GM23338 (cell line): Measurements from ENCODE around the gene CAMK1. TPM values are rescaled to one million over a fixed set of nuclear protein-coding genes. Genes with fewer than 3 reads are reported as not detected.

Experiments
- ATAC-seq: fragments of 200-7000 bp; cut with Tn5 transposase; 3 replicates; pipeline ENCODE4 v1.9.1; 2020
- DNase-seq: peaks from one replicate; pipeline ENCODE4 v3.0.0-alpha.2; 2015; ENCODE audit warnings: low spot score
- H2AFZ ChIP-seq: fragments of 200-600 bp; sonication (generic); 2 replicates; pipeline ENCODE4 v1.8.0; 2016; ENCODE audit warnings: antibody characterized with exemption, mild to moderate bottlenecking, moderate library complexity
- H3F3A ChIP-seq: fragments of 200-600 bp; sonication (generic); replicated peaks from 2 replicates; pipeline ENCODE4 v1.8.0; 2017; ENCODE audit warnings: antibody characterized with exemption, mixed run types, low read depth
- H3K27ac ChIP-seq: fragments of 200-600 bp; sonication (generic); 2 replicates; pipeline ENCODE4 v1.6.1; 2016; ENCODE audit warnings: low read depth
- H3K27me3 ChIP-seq: fragments of 200-600 bp; sonication (generic); 2 replicates; pipeline ENCODE4 v1.8.0; 2016; ENCODE audit warnings: mild to moderate bottlenecking, mixed run types, moderate library complexity; ENCODE audit not compliant: insufficient read depth
- H3K36me3 ChIP-seq: fragments of 200-600 bp; sonication (generic); 2 replicates; pipeline ENCODE4 v1.8.0; 2016; ENCODE audit warnings: mild to moderate bottlenecking; ENCODE audit not compliant: insufficient read depth
- H3K4me1 ChIP-seq: fragments of 200-600 bp; sonication (generic); 2 replicates; pipeline ENCODE4 v1.8.0; 2016; ENCODE audit warnings: mild to moderate bottlenecking, moderate library complexity; ENCODE audit not compliant: insufficient read depth
- H3K4me2 ChIP-seq: fragments of 200-600 bp; sonication (generic); 2 replicates; pipeline ENCODE4 v1.7.1; 2017; ENCODE audit warnings: mixed run types
- H3K4me3 ChIP-seq: fragments of 200-600 bp; sonication (generic); 2 replicates; pipeline ENCODE4 v1.6.1; 2016; ENCODE audit warnings: mixed run types
- H3K79me2 ChIP-seq: fragments of 200-600 bp; sonication (generic); replicated peaks from 2 replicates; pipeline ENCODE4 v1.8.0; 2017; ENCODE audit warnings: mild to moderate bottlenecking; ENCODE audit not compliant: insufficient read depth
- H3K9me2 ChIP-seq: fragments of 200-600 bp; sonication (generic); 2 replicates; pipeline ENCODE4 v1.8.0; 2017; ENCODE audit not compliant: insufficient read depth
- H4K20me1 ChIP-seq: fragments of 200-600 bp; sonication (generic); replicated peaks from 2 replicates; pipeline ENCODE4 v1.8.0; 2017; ENCODE audit warnings: mild to moderate bottlenecking; ENCODE audit not compliant: insufficient read depth
- H3K27ac Mint-ChIP-seq: 2 replicates; pipeline ENCODE4 v1.8.0; 2020; ENCODE audit warnings: inconsistent platforms, mild to moderate bottlenecking, moderate library complexity, mixed read lengths
- H3K27me3 Mint-ChIP-seq: 3 replicates; pipeline ENCODE4 v1.8.0; 2022; ENCODE audit warnings: low read depth, mild to moderate bottlenecking, moderate library complexity, mixed read lengths, inconsistent platforms; ENCODE audit not compliant: insufficient read depth, poor library complexity
- H3K36me3 Mint-ChIP-seq: 3 replicates; pipeline ENCODE4 v1.8.0; 2021; ENCODE audit warnings: low read depth, mild to moderate bottlenecking, inconsistent platforms, moderate library complexity, mixed read lengths
- H3K4me1 Mint-ChIP-seq: 3 replicates; pipeline ENCODE4 v1.8.0; 2020; ENCODE audit warnings: mild to moderate bottlenecking, inconsistent platforms, mixed read lengths
- H3K4me3 Mint-ChIP-seq: 3 replicates; pipeline ENCODE4 v1.8.0; 2021; ENCODE audit warnings: moderate library complexity, mild to moderate bottlenecking, inconsistent platforms, mixed read lengths
- H3K9me3 Mint-ChIP-seq: 3 replicates; pipeline ENCODE4 v1.8.0; 2020; ENCODE audit warnings: moderate library complexity, mild to moderate bottlenecking, inconsistent platforms, mixed read lengths
- CREB1 ChIP-seq: fragments of 250-450 bp; sonication (Bioruptor Pico); IDR thresholded peaks from 2 replicates; pipeline ENCODE4 v1.5.0; 2020; ENCODE audit warnings: low read depth, mild to moderate bottlenecking, moderate library complexity
- CTCF ChIP-seq, 2 experiments: fragments of 200-600 bp in 1 of 2; sonication (generic) in 1 of 2; conservative IDR thresholded peaks; 2 replicates each; pipeline versions ENCODE4 v1.5.1 to v1.6.1; 2016 to 2017; ENCODE audit warnings: antibody characterized with exemption in 2 of 2, low read depth in 2 of 2, mild to moderate bottlenecking in 2 of 2, moderate library complexity in 1 of 2
- ETS1 ChIP-seq: IDR thresholded peaks from 2 replicates; pipeline ENCODE4 v1.6.1; 2016; ENCODE audit warnings: antibody characterized with exemption
- EZH2 ChIP-seq: fragments of 200-600 bp; sonication (generic); IDR thresholded peaks from one replicate; pipeline ENCODE4 v1.8.0; 2017; ENCODE audit warnings: antibody characterized with exemption, mild to moderate bottlenecking, low read depth; ENCODE audit not compliant: unreplicated experiment
- EZH2phosphoT487 ChIP-seq: fragments of 200-600 bp; sonication (generic); IDR thresholded peaks from one replicate; pipeline ENCODE4 v1.8.1; 2018; ENCODE audit warnings: antibody characterized with exemption; ENCODE audit not compliant: unreplicated experiment
- NANOG ChIP-seq: IDR thresholded peaks from 2 replicates; pipeline ENCODE4 v1.6.1; 2016; ENCODE audit warnings: antibody characterized with exemption, borderline replicate concordance
- POLR2AphosphoS5 ChIP-seq: IDR thresholded peaks from 2 replicates; pipeline ENCODE4 v1.6.1; 2016; ENCODE audit warnings: antibody characterized with exemption, low read depth
- STAT1 ChIP-seq: IDR thresholded peaks from one replicate; pipeline ENCODE4 v1.6.1; 2016; ENCODE audit warnings: antibody characterized with exemption; ENCODE audit not compliant: unreplicated experiment
- ZNF114 ChIP-seq: fragments of 250-450 bp; sonication (Bioruptor Pico); IDR thresholded peaks from 2 replicates; pipeline ENCODE4 v1.5.0; 2020; ENCODE audit warnings: mild to moderate bottlenecking, moderate library complexity
- polyA plus RNA-seq: library from polyadenylated mRNA; unstranded; fragments of >200 nt; fragmentation: Nextera tagmentation; extraction: Ambion mirVana; gene quantifications from 2 replicates; pipeline ENCODE4 v1.2.1, GENCODE V29; 2016
- total RNA-seq: library from RNA; depleted of rRNA; stranded (reverse); fragments of >200 nt; shearing (Covaris generic); gene quantifications from 2 replicates; pipeline ENCODE4 v1.2.3, GENCODE V29; 2014
- TF ChIP-seq, protein P1 (sequence below): fragments of 250-450 bp; sonication (Bioruptor Pico); IDR thresholded peaks from 2 replicates; pipeline ENCODE4 v1.5.0; 2020; ENCODE audit warnings: mild to moderate bottlenecking, moderate library complexity

CAMK1 gene
- total and polyA plus RNA-seq, 2 experiments from 2014 or later = 4.4 TPM

- no peak for TF ChIP-seq ZNF114
- no peak for TF ChIP-seq STAT1
- TF ChIP-seq ETS1 = no peak
- TF ChIP-seq CREB1 = no peak
- no peak for TF ChIP-seq POLR2AphosphoS5
- no peak for TF ChIP-seq CTCF (conservative IDR thresholded peaks at IDR 0.05; ENCODE audit: low read depth in 2 of 2)
- no peak for TF ChIP-seq EZH2phosphoT487
- H3K4me3 Mint-ChIP-seq = peak overlapping the region; percentile 43; the same call in 2 of the 3 replicates
- H3K27ac ChIP-seq = 0 out of 2 replicates have a peak overlapping the region, but pooled peaks have one; percentile 2
Measured at GRCh38 chr3:9795207-9795606, 25.5 kb upstream of the CAMK1 start.

DNA sequence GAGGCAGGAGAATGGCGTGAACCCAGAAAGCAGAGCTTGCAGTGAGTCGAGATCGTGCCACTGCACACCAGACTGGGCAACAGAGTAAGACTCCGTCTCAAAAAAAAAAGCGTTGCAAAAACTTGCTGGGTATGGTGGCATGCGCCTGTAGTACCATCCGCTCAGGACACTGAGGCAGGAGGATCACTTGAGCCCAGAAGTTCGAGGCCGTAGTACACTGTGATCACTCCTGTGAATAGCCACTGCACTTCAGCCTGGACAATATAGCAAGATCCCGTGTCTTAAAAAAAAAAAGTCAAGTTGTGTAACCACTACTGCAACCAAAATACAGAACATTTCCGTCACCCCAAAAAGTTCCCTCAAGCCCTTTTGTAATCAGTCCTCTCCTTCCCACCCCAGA, 24.7 kb upstream of the CAMK1 start:
- peak overlapping the region; percentile 26; the same call in 1 of the 2 replicates for H3K27ac ChIP-seq
- H3K27ac Mint-ChIP-seq = peak overlapping the region; percentile 5
- H3K4me3 ChIP-seq = no peak overlapping the region; the same call in 1 of the 2 replicates
- TF ChIP-seq ETS1 = no peak
- TF ChIP-seq EZH2 = no peak
- no peak for TF ChIP-seq STAT1
- TF ChIP-seq ZNF114 = no peak
- TF ChIP-seq EZH2phosphoT487 = no peak
- TF ChIP-seq NANOG = no peak
- TF ChIP-seq, protein P1, sequence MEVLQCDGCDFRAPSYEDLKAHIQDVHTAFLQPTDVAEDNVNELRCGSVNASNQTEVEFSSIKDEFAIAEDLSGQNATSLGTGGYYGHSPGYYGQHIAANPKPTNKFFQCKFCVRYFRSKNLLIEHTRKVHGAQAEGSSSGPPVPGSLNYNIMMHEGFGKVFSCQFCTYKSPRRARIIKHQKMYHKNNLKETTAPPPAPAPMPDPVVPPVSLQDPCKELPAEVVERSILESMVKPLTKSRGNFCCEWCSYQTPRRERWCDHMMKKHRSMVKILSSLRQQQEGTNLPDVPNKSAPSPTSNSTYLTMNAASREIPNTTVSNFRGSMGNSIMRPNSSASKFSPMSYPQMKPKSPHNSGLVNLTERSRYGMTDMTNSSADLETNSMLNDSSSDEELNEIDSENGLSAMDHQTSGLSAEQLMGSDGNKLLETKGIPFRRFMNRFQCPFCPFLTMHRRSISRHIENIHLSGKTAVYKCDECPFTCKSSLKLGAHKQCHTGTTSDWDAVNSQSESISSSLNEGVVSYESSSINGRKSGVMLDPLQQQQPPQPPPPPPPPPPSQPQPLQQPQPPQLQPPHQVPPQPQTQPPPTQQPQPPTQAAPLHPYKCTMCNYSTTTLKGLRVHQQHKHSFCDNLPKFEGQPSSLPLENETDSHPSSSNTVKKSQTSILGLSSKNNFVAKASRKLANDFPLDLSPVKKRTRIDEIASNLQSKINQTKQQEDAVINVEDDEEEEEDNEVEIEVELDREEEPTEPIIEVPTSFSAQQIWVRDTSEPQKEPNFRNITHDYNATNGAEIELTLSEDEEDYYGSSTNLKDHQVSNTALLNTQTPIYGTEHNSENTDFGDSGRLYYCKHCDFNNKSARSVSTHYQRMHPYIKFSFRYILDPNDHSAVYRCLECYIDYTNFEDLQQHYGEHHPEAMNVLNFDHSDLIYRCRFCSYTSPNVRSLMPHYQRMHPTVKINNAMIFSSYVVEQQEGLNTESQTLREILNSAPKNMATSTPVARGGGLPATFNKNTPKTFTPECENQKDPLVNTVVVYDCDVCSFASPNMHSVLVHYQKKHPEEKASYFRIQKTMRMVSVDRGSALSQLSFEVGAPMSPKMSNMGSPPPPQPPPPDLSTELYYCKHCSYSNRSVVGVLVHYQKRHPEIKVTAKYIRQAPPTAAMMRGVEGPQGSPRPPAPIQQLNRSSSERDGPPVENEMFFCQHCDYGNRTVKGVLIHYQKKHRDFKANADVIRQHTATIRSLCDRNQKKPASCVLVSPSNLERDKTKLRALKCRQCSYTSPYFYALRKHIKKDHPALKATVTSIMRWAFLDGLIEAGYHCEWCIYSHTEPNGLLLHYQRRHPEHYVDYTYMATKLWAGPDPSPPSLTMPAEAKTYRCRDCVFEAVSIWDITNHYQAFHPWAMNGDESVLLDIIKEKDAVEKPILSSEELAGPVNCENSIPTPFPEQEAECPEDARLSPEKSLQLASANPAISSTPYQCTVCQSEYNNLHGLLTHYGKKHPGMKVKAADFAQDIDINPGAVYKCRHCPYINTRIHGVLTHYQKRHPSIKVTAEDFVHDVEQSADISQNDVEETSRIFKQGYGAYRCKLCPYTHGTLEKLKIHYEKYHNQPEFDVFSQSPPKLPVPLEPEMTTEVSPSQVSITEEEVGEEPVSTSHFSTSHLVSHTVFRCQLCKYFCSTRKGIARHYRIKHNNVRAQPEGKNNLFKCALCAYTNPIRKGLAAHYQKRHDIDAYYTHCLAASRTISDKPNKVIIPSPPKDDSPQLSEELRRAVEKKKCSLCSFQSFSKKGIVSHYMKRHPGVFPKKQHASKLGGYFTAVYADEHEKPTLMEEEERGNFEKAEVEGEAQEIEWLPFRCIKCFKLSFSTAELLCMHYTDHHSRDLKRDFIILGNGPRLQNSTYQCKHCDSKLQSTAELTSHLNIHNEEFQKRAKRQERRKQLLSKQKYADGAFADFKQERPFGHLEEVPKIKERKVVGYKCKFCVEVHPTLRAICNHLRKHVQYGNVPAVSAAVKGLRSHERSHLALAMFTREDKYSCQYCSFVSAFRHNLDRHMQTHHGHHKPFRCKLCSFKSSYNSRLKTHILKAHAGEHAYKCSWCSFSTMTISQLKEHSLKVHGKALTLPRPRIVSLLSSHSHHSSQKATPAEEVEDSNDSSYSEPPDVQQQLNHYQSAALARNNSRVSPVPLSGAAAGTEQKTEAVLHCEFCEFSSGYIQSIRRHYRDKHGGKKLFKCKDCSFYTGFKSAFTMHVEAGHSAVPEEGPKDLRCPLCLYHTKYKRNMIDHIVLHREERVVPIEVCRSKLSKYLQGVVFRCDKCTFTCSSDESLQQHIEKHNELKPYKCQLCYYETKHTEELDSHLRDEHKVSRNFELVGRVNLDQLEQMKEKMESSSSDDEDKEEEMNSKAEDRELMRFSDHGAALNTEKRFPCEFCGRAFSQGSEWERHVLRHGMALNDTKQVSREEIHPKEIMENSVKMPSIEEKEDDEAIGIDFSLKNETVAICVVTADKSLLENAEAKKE (CRISPR knock-in tag) = no peak

More at GRCh38 chr3:9795207-9795606, 25.5 kb upstream of the CAMK1 start:
- no peaks in the 10 kb centered on the region for H3K9me3 Mint-ChIP-seq
- H3K4me1 ChIP-seq = peaks cover 6% of the 10 kb centered on the region
- DNase-seq (no peak), ATAC-seq (no peak)
- H3K27me3 ChIP-seq = no peaks in the 10 kb centered on the region
- no peak overlapping the region for H3K4me3 ChIP-seq
- H3K79me2 ChIP-seq = peaks cover 40% of the 10 kb centered on the region
- peaks cover 30% of the 10 kb centered on the region for H3K36me3 ChIP-seq
- H3K9me2 ChIP-seq = 0 out of 2 replicates have a peak, but pooled peaks cover 3% of the 10 kb centered on the region
- H4K20me1 ChIP-seq = peaks cover 6% of the 10 kb centered on the region
- H3K27ac Mint-ChIP-seq = no peak overlapping the region; the same call in 1 of the 2 replicates
- H3F3A ChIP-seq = peaks cover 15% of the 10 kb centered on the region; the same call in 1 of the 2 replicates
- H2AFZ ChIP-seq = no peak overlapping the region
- H3K4me2 ChIP-seq = no peak overlapping the region
- H3K27me3 Mint-ChIP-seq = peaks cover 12% of the 10 kb centered on the region
- peaks cover 55% of the 10 kb centered on the region for H3K36me3 Mint-ChIP-seq
- H3K4me1 Mint-ChIP-seq = peaks cover 14% of the 10 kb centered on the region

More for the DNA sequence above, 24.7 kb upstream of the CAMK1 start:
- Mint-ChIP-seq H3K4me3 (peak overlapping the region; percentile 97), H3K36me3 (peaks cover 55% of the 10 kb centered on the region), H3K9me3 (no peaks in the 10 kb centered on the region), H3K27me3 (peaks cover 12% of the 10 kb centered on the region), H3K4me1 (peaks cover 14% of the 10 kb centered on the region)
- Histone ChIP-seq H3K4me1 (peaks cover 6% of the 10 kb centered on the region), H3K36me3 (peaks cover 22% of the 10 kb centered on the region), H2AFZ (no peak overlapping the region), H3K79me2 (peaks cover 40% of the 10 kb centered on the region), H3K4me2 (peak overlapping the region; percentile 99; the same call in 1 of the 2 replicates), H3K9me2 (0 out of 2 replicates have a peak, but pooled peaks cover 3% of the 10 kb centered on the region), H3K27me3 (no peaks in the 10 kb centered on the region), H3F3A (peaks cover 15% of the 10 kb centered on the region; the same call in 1 of the 2 replicates), H4K20me1 (peaks cover 2% of the 10 kb centered on the region; the same call in 1 of the 2 replicates)
- DNase-seq (no peak), ATAC-seq (no peak)
